CD14-positive monocyte (primary cell): Measurements from ENCODE around the gene WASHC4. TPM values are rescaled to one million over a fixed set of nuclear protein-coding genes. Genes with fewer than 3 reads are reported as not detected.
"Not testable (repeated sequence)": the region's sequence is repeated elsewhere in the genome, so short reads cannot be mapped to it uniquely, and the experiment has no call there.

Experiments used
- DNase-seq, 3 donors: peaks; one replicate each; pipeline ENCODE4 v3.0.0-alpha.2; 2011 to 2022
- H2AFZ ChIP-seq: 2 replicates; pipeline ENCODE4 v1.6.0; 2012; ENCODE audit warnings: mild to moderate bottlenecking, low read depth, low read length, inconsistent platforms; ENCODE audit not compliant: insufficient read depth, poor library complexity, severe bottlenecking
- H3K27ac ChIP-seq, 2 donors: 1 replicate in 1 of 2; 2 replicates in 1 of 2; pipeline ENCODE4 v1.5.1; 2012 to 2013; ENCODE audit warnings: low read length in 2 of 2, control low read depth in 1 of 2, inconsistent platforms in 1 of 2, low read depth in 1 of 2, mild to moderate bottlenecking in 1 of 2
- H3K27me3 ChIP-seq, 2 donors: one replicate each; pipeline versions ENCODE4 v1.6.0 to v1.6.1; 2011 to 2013; ENCODE audit warnings: low read length in 2 of 2; ENCODE audit not compliant: control insufficient read depth in 2 of 2, insufficient read depth in 2 of 2
- H3K36me3 ChIP-seq, 2 donors: replicated peaks in 1 of 2; 1 replicate in 1 of 2; 2 replicates in 1 of 2; pipeline versions ENCODE4 v1.5.1 to v1.6.1; 2012 to 2013; ENCODE audit warnings: low read length in 2 of 2, control low read depth in 1 of 2, inconsistent platforms in 1 of 2, mild to moderate bottlenecking in 1 of 2; ENCODE audit not compliant: insufficient read depth in 2 of 2, control insufficient read depth in 1 of 2
- H3K4me1 ChIP-seq, 2 donors: 1 replicate in 1 of 2; 2 replicates in 1 of 2; pipeline versions ENCODE4 v1.5.1 to v1.6.1; 2012 to 2013; ENCODE audit warnings: low read length in 2 of 2, control low read depth in 1 of 2, inconsistent platforms in 1 of 2, mild to moderate bottlenecking in 1 of 2, moderate library complexity in 1 of 2; ENCODE audit not compliant: insufficient read depth in 2 of 2, control insufficient read depth in 1 of 2
- H3K4me2 ChIP-seq: replicated peaks from 2 replicates; pipeline ENCODE3; 2012; ENCODE audit warnings: low read length, moderate library complexity, mild to moderate bottlenecking; ENCODE audit not compliant: poor library complexity, severe bottlenecking; ENCODE audit errors: extremely low read depth
- H3K4me3 ChIP-seq, 3 experiments: fragments of 200-600 bp in 1 of 3; sonication (generic) in 1 of 3; replicated peaks in 1 of 3; 1 replicate in 2 of 3; 2 replicates in 1 of 3; pipeline ENCODE4 v1.5.1; 2011 to 2013; ENCODE audit warnings: low read length in 3 of 3, mild to moderate bottlenecking in 3 of 3, control low read depth in 2 of 3, low read depth in 2 of 3, inconsistent platforms in 1 of 3, moderate library complexity in 1 of 3
- H3K79me2 ChIP-seq: 2 replicates; pipeline ENCODE4 v1.6.0; 2012; ENCODE audit warnings: mild to moderate bottlenecking, control low read depth, inconsistent platforms, low read length, moderate library complexity; ENCODE audit not compliant: insufficient read depth
- H3K9ac ChIP-seq: 2 replicates; pipeline ENCODE4 v1.6.0; 2017; ENCODE audit warnings: low read length, mild to moderate bottlenecking; ENCODE audit not compliant: insufficient read depth, poor library complexity, severe bottlenecking
- H3K9me3 ChIP-seq, 2 donors: replicated peaks in 1 of 2; 1 replicate in 1 of 2; 2 replicates in 1 of 2; pipeline versions ENCODE4 v1.5.1 to v1.6.1; 2012 to 2013; ENCODE audit warnings: low read length in 2 of 2, control low read depth in 1 of 2; ENCODE audit not compliant: control insufficient read depth in 1 of 2, insufficient read depth in 1 of 2
- H4K20me1 ChIP-seq: 2 replicates; pipeline ENCODE4 v1.6.0; 2012; ENCODE audit warnings: mild to moderate bottlenecking, low read length, control low read depth, moderate library complexity; ENCODE audit not compliant: insufficient read depth
- H3K27ac Mint-ChIP-seq, 7 donors: one replicate each; pipeline ENCODE4 v1.8.0; 2020; ENCODE audit warnings: mild to moderate bottlenecking in 7 of 7, mixed read lengths in 7 of 7, moderate library complexity in 6 of 7, inconsistent platforms in 2 of 7
- H3K27me3 Mint-ChIP-seq, 3 donors: one replicate each; pipeline ENCODE4 v1.8.0; 2021 to 2022; ENCODE audit warnings: low read depth in 3 of 3, mild to moderate bottlenecking in 3 of 3, mixed read lengths in 3 of 3, moderate library complexity in 3 of 3, inconsistent platforms in 1 of 3
- H3K36me3 Mint-ChIP-seq, 2 donors: one replicate each; pipeline ENCODE4 v1.8.0; 2020; ENCODE audit warnings: mixed read lengths in 2 of 2, inconsistent platforms in 1 of 2, mild to moderate bottlenecking in 1 of 2
- H3K4me1 Mint-ChIP-seq: one replicate; pipeline ENCODE4 v1.8.0; 2020; ENCODE audit warnings: mild to moderate bottlenecking, mixed read lengths
- H3K4me3 Mint-ChIP-seq, 2 donors: one replicate each; pipeline ENCODE4 v1.8.0; 2020; ENCODE audit warnings: mild to moderate bottlenecking in 2 of 2, mixed read lengths in 2 of 2, moderate library complexity in 1 of 2
- H3K9me3 Mint-ChIP-seq, 7 donors: one replicate each; pipeline ENCODE4 v1.8.0; 2020 to 2022; ENCODE audit warnings: mixed read lengths in 7 of 7, mild to moderate bottlenecking in 6 of 7, moderate library complexity in 6 of 7, inconsistent platforms in 2 of 7
- CTCF ChIP-seq: fragments of 200-600 bp; IDR thresholded peaks from one replicate; pipeline ENCODE4 v1.8.0; 2022; ENCODE audit warnings: antibody characterized with exemption, mild to moderate bottlenecking
- WGBS: methylation state at CpG from one replicate; pipeline ENCODE4 v1.1.5; 2013; ENCODE audit warnings: missing lambda C conversion rate; ENCODE audit not compliant: insufficient coverage; 5-methylcytosine and 5-hydroxymethylcytosine counted together
- intact Hi-C, 2 donors: fragments of 100-400 bp; cut with micrococcal nuclease; formaldehyde crosslinking; loops; one replicate each; pipeline versions ENCODE4 v1.15.0 to v1.15.1; 2023
- polyA plus RNA-seq, 3 donors: library from polyadenylated mRNA; depleted of rRNA in 1 of 3; unstranded in 2 of 3; stranded (reverse) in 1 of 3; fragments of 300-500 nt in 2 of 3; fragments of >200 nt in 1 of 3; fragmentation: Illumina TruSeq in 2 of 3; gene quantifications; 1 replicate in 2 of 3; 2 replicates in 1 of 3; pipeline ENCODE4 v1.2.3, GENCODE V29; 2012 to 2021

WASHC4 gene
- polyA plus RNA-seq, 3 donors, result 62.6 to 95.3 (median 69.0) TPM

GRCh38 chr12:105092336-105092735 lies 15.2 kb upstream of the WASHC4 start:
- Histone ChIP-seq H3K9ac (no peak overlapping the region), H3K27ac (no peak overlapping the region), H3K27me3 (peaks cover 3 to 15% of the 10 kb centered on the region in 2 donors), H3K4me3 (no peak overlapping the region), H3K79me2 (no peaks in the 10 kb centered on the region), H4K20me1 (no peaks in the 10 kb centered on the region), H3K4me1 (no peaks in the 10 kb centered on the region), H3K36me3 (no peaks in the 10 kb centered on the region), H2AFZ (no peak overlapping the region), H3K9me3 (peaks cover 18 to 24% of the 10 kb centered on the region in 2 donors), H3K4me2 (no peak overlapping the region)
- DNase-seq, result no peak
- Mint-ChIP-seq H3K4me3 (no peak overlapping the region), H3K27me3 (peaks cover 7 to 15% (median 8%) of the 10 kb centered on the region in 3 donors), H3K4me1 (no peaks in the 10 kb centered on the region), H3K36me3 (peaks cover 0 to 1% of the 10 kb centered on the region in 2 donors), H3K27ac (no peak overlapping the region), H3K9me3 (peaks cover 16 to 34% (median 26%) of the 10 kb centered on the region in 7 donors)
- WGBS, result 78% methylated on average over 9 of the region's 13 CpGs
- no peak for TF ChIP-seq CTCF
- intact Hi-C loops, result no loop called here

GRCh38 chr12:105095338-105095737 lies 12.2 kb upstream of the WASHC4 start:
- intact Hi-C loops, H3K79me2 ChIP-seq, H3K4me1 ChIP-seq, H3K4me3 ChIP-seq, H3K4me2 ChIP-seq, H3K27ac ChIP-seq, H2AFZ ChIP-seq, H4K20me1 ChIP-seq, H3K4me1 Mint-ChIP-seq, DNase-seq, H3K9ac ChIP-seq, H3K4me3 Mint-ChIP-seq, H3K36me3 ChIP-seq, H3K36me3 Mint-ChIP-seq, H3K27ac Mint-ChIP-seq: not testable (repeated sequence)
- Mint-ChIP-seq H3K9me3 (peaks cover 18 to 34% (median 29%) of the 10 kb centered on the region in 7 donors), H3K27me3 (peaks cover 9 to 16% (median 13%) of the 10 kb centered on the region in 3 donors)
- WGBS, result 100% methylated on average over 5 of the region's 5 CpGs
- Histone ChIP-seq H3K27me3 (peaks cover 3 to 15% of the 10 kb centered on the region in 2 donors), H3K9me3 (peaks cover 18 to 25% of the 10 kb centered on the region in 2 donors)
